ENCODE data around the gene PTPRN2. TPM values are rescaled to one million over a fixed set of nuclear protein-coding genes. Genes with fewer than 3 reads are reported as not detected.

PTPRN2 gene
- total RNA-seq, 1 experiment from 2014 or later, result 1.7 TPM

GRCh38 chr7:157678501-157678900 lies 909.1 kb downstream of the PTPRN2 start:
- Histone ChIP-seq H3K79me2 (ENCODE audit: low read length) (no peaks in the 10 kb centered on the region), H3K9me3 (ENCODE audit: low read length) (no peaks in the 10 kb centered on the region), H4K20me1 (ENCODE audit: insufficient read depth, low read depth, low read length) (no peaks in the 10 kb centered on the region), H3K4me1 (ENCODE audit: low read length) (no peaks in the 10 kb centered on the region), H2AFZ (ENCODE audit: low read length) (no peak overlapping the region), H3K36me3 (ENCODE audit: insufficient read depth, low read length) (no peaks in the 10 kb centered on the region), H3K27ac (ENCODE audit: low read length) (no peak overlapping the region), H3K4me2 (ENCODE audit: low read depth, low read length, poor library complexity, severe bottlenecking) (no peak overlapping the region), H3K9me2 (replicated peaks; ENCODE audit: insufficient read depth, low read length) (no peaks in the 10 kb centered on the region), H3K4me3 (ENCODE audit: low read length) (no peak overlapping the region), H3K9ac (ENCODE audit: low read length) (no peak overlapping the region), H3K27me3 (ENCODE audit: low read length) (no peaks in the 10 kb centered on the region)
- DNase-seq, result no peak

- Histone ChIP-seq H3K4me1 (ENCODE audit: low read length) (no peaks in the 10 kb centered on the region), H3K9me3 (ENCODE audit: low read length) (no peaks in the 10 kb centered on the region), H2AFZ (ENCODE audit: low read length) (no peak overlapping the region), H3K27me3 (ENCODE audit: low read length) (no peaks in the 10 kb centered on the region), H3K4me3 (ENCODE audit: low read length) (no peak overlapping the region), H3K9ac (ENCODE audit: low read length) (no peak overlapping the region), H3K9me2 (replicated peaks; ENCODE audit: insufficient read depth, low read length) (no peaks in the 10 kb centered on the region), H3K79me2 (ENCODE audit: low read length) (no peaks in the 10 kb centered on the region), H4K20me1 (ENCODE audit: insufficient read depth, low read depth, low read length) (no peaks in the 10 kb centered on the region), H3K27ac (ENCODE audit: low read length) (no peak overlapping the region), H3K36me3 (ENCODE audit: insufficient read depth, low read length) (no peaks in the 10 kb centered on the region), H3K4me2 (ENCODE audit: low read depth, low read length, poor library complexity, severe bottlenecking) (no peak overlapping the region)
- DNase-seq, result no peak
These were observed 911.0 kb downstream of the PTPRN2 start for GRCh38 chr7:157676456-157677255.

- H3K9me3 ChIP-seq (ENCODE audit: low read length), result no peaks in the 10 kb centered on the region
- H3K27ac ChIP-seq (ENCODE audit: low read length), result no peak overlapping the region
- H3K36me3 ChIP-seq (ENCODE audit: insufficient read depth, low read length), result no peaks in the 10 kb centered on the region
- H3K79me2 ChIP-seq (ENCODE audit: low read length), result no peaks in the 10 kb centered on the region
- no peaks in the 10 kb centered on the region for H3K27me3 ChIP-seq (ENCODE audit: low read length)
- H3K4me1 ChIP-seq (ENCODE audit: low read length), result no peaks in the 10 kb centered on the region
- H3K4me3 ChIP-seq (ENCODE audit: low read length), result no peak overlapping the region
- DNase-seq, result no peak
- H3K4me2 ChIP-seq (ENCODE audit: low read depth, low read length, poor library complexity, severe bottlenecking), result no peak overlapping the region
- no peaks in the 10 kb centered on the region for H4K20me1 ChIP-seq (ENCODE audit: insufficient read depth, low read depth, low read length)
- no peaks in the 10 kb centered on the region for H3K9me2 ChIP-seq (replicated peaks; ENCODE audit: insufficient read depth, low read length)
- no peak overlapping the region for H2AFZ ChIP-seq (ENCODE audit: low read length)
- H3K9ac ChIP-seq (ENCODE audit: low read length), result no peak overlapping the region
These were observed 911.6 kb downstream of the PTPRN2 start for GRCh38 chr7:157676001-157676400.

- DNase-seq, result no peak
- Histone ChIP-seq H3K4me3 (ENCODE audit: low read length) (no peak overlapping the region), H3K4me1 (ENCODE audit: low read length) (no peaks in the 10 kb centered on the region), H3K9me2 (replicated peaks; ENCODE audit: insufficient read depth, low read length) (no peaks in the 10 kb centered on the region), H2AFZ (ENCODE audit: low read length) (no peak overlapping the region), H3K36me3 (ENCODE audit: insufficient read depth, low read length) (no peaks in the 10 kb centered on the region), H4K20me1 (ENCODE audit: insufficient read depth, low read depth, low read length) (no peaks in the 10 kb centered on the region), H3K9ac (ENCODE audit: low read length) (no peak overlapping the region), H3K79me2 (ENCODE audit: low read length) (no peaks in the 10 kb centered on the region), H3K27me3 (ENCODE audit: low read length) (no peaks in the 10 kb centered on the region), H3K9me3 (ENCODE audit: low read length) (no peaks in the 10 kb centered on the region), H3K4me2 (ENCODE audit: low read depth, low read length, poor library complexity, severe bottlenecking) (no peak overlapping the region), H3K27ac (ENCODE audit: low read length) (no peak overlapping the region)
These were observed 912.1 kb downstream of the PTPRN2 start for GRCh38 chr7:157675427-157675927.

- Histone ChIP-seq H3K4me3 (ENCODE audit: low read length) (no peak overlapping the region), H3K9me3 (ENCODE audit: low read length) (no peaks in the 10 kb centered on the region), H3K4me2 (ENCODE audit: low read depth, low read length, poor library complexity, severe bottlenecking) (no peak overlapping the region), H2AFZ (ENCODE audit: low read length) (no peak overlapping the region), H3K27me3 (ENCODE audit: low read length) (no peaks in the 10 kb centered on the region), H3K9ac (ENCODE audit: low read length) (no peak overlapping the region), H4K20me1 (ENCODE audit: insufficient read depth, low read depth, low read length) (no peaks in the 10 kb centered on the region), H3K4me1 (ENCODE audit: low read length) (no peaks in the 10 kb centered on the region), H3K27ac (ENCODE audit: low read length) (no peak overlapping the region), H3K9me2 (replicated peaks; ENCODE audit: insufficient read depth, low read length) (no peaks in the 10 kb centered on the region), H3K36me3 (ENCODE audit: insufficient read depth, low read length) (no peaks in the 10 kb centered on the region), H3K79me2 (ENCODE audit: low read length) (no peaks in the 10 kb centered on the region)
- DNase-seq, result no peak
These were observed 912.8 kb downstream of the PTPRN2 start for GRCh38 chr7:157674715-157675426.

- H3K9ac ChIP-seq (ENCODE audit: low read length), result no peak overlapping the region
- H3K36me3 ChIP-seq (ENCODE audit: insufficient read depth, low read length), result no peaks in the 10 kb centered on the region
- no peak overlapping the region for H3K4me2 ChIP-seq (ENCODE audit: low read depth, low read length, poor library complexity, severe bottlenecking)
- H4K20me1 ChIP-seq (ENCODE audit: insufficient read depth, low read depth, low read length), result no peaks in the 10 kb centered on the region
- H3K79me2 ChIP-seq (ENCODE audit: low read length), result no peaks in the 10 kb centered on the region
- H2AFZ ChIP-seq (ENCODE audit: low read length), result no peak overlapping the region
- DNase-seq, result no peak
- no peaks in the 10 kb centered on the region for H3K9me3 ChIP-seq (ENCODE audit: low read length)
- H3K27ac ChIP-seq (ENCODE audit: low read length), result no peak overlapping the region
- no peaks in the 10 kb centered on the region for H3K27me3 ChIP-seq (ENCODE audit: low read length)
- no peak overlapping the region for H3K4me3 ChIP-seq (ENCODE audit: low read length)
- no peaks in the 10 kb centered on the region for H3K9me2 ChIP-seq (replicated peaks; ENCODE audit: insufficient read depth, low read length)
- H3K4me1 ChIP-seq (ENCODE audit: low read length), result no peaks in the 10 kb centered on the region
These were observed 913.5 kb downstream of the PTPRN2 start for GRCh38 chr7:157674027-157674714.

- H3K4me1 ChIP-seq (ENCODE audit: low read length), result no peaks in the 10 kb centered on the region
- no peak overlapping the region for H3K4me2 ChIP-seq (ENCODE audit: low read depth, low read length, poor library complexity, severe bottlenecking)
- no peak overlapping the region for H3K4me3 ChIP-seq (ENCODE audit: low read length)
- no peaks in the 10 kb centered on the region for H3K27me3 ChIP-seq (ENCODE audit: low read length)
- H3K79me2 ChIP-seq (ENCODE audit: low read length), result no peaks in the 10 kb centered on the region
- no peak for DNase-seq
- H3K36me3 ChIP-seq (ENCODE audit: insufficient read depth, low read length), result no peaks in the 10 kb centered on the region
- no peaks in the 10 kb centered on the region for H3K9me2 ChIP-seq (replicated peaks; ENCODE audit: insufficient read depth, low read length)
- H2AFZ ChIP-seq (ENCODE audit: low read length), result no peak overlapping the region
- no peak overlapping the region for H3K27ac ChIP-seq (ENCODE audit: low read length)
- H3K9me3 ChIP-seq (ENCODE audit: low read length), result no peaks in the 10 kb centered on the region
- H4K20me1 ChIP-seq (ENCODE audit: insufficient read depth, low read depth, low read length), result no peaks in the 10 kb centered on the region
- H3K9ac ChIP-seq (ENCODE audit: low read length), result no peak overlapping the region
These were observed 914.0 kb downstream of the PTPRN2 start for GRCh38 chr7:157673573-157673972.
